Forelimb muscle (tissue), 1 donor: ENCODE data around the gene DPEP3. TPM values are rescaled to one million over a fixed set of nuclear protein-coding genes. Genes with fewer than 3 reads are reported as not detected.

Source experiments
- DNase-seq: peaks from one replicate; pipeline ENCODE4 v3.0.0-alpha.2; 2013; ENCODE audit warnings: low read depth
- polyA plus RNA-seq: library from polyadenylated mRNA; unstranded; fragments of 120-200 nt; gene quantifications from one replicate; pipeline ENCODE4 v1.2.1, GENCODE V29; 2013; ENCODE audit not compliant: insufficient read length

The DPEP3 gene
- polyA plus RNA-seq, 1 donor, result not detected

DNA sequence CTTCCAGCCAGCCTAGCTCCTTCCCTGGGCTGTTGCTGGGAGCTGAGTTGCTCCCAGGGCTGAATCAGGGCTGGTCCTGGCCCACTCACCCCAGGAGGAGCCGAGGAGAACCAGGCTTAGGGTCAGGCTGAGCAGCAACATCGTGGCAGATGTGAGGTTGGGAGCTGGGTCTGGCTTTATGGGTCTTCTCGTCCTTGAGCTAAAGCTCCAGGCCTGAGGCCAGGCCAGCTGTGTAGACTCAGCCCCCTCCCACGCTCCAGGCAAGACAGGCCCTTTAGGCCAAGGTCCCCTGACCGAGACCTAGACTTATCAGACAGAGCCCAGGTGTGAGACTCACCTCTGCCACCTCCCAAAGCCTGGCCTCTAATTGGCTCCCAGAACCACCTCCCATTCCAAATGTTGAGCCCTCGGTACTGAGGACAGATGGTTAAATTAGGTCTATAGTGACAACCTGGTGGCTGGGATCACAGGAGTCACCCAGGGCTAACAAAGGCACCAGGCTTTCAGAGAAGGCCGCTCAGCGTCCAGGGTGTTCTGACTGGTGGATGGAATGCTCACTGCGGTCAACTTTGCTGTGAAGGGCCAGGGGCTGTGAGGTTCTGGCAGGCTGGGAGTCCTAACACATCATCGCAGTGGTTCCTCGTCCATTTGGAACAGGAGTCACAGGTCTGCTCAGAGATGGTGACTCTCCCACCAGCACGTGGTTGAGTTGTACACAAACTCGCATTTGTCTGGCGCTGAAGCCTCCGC is 48.4 kb downstream of the DPEP3 start, which contains the start of gene CTRL:
TSS of gene CTRL (minus strand) at position 151 of the 750 bp plus-strand sequence. CDS start at position 141, 10 bp downstream.
- no peak for DNase-seq

DNA sequence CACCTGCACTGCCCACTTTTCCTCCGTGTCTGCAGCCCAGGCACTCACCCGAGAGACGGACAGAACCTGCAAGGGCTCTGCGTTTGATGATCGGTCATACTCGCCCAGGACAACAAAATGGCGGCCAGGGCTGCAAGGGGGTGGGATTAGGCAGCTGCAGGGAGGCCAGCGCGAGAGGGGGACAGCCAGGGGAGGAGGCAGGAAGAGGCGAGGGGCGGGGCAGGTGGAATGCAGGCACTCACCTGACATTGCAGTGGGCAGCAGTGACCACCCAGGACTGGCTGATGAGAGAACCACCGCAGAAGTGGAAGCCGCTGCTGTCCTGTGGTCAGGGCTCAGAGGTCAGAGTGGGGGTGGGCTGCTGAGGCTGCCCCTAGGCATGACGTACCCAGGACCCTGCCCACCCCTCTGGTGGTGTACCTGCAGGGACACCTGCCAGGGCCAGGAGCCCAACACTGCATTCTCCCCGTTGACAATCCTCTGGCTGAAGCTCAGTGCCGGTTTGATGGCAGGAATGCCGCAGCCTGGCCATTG is 49.6 kb downstream of the DPEP3 start:
- DNase-seq, result no peak

DNA sequence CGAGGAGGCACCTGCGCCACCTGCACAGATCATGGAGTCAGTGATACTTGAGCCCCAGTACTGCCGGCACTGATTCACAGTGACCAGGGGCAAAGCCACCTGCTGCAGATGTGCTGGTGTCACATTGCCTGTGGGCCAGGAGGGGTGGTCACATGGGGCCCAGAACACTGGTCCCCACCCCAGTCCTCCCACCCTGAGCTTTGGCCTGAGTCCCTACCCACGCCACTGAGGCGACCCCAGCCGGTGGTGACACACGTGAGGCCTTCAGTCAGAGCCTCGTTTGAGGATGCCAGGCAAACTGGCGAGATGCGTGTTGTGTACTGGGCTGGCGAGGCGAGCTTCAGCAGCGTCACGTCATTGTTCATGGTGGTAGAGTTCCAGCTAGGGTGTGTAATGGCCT is 50.1 kb downstream of the DPEP3 start:
- no peak for DNase-seq

DNA sequence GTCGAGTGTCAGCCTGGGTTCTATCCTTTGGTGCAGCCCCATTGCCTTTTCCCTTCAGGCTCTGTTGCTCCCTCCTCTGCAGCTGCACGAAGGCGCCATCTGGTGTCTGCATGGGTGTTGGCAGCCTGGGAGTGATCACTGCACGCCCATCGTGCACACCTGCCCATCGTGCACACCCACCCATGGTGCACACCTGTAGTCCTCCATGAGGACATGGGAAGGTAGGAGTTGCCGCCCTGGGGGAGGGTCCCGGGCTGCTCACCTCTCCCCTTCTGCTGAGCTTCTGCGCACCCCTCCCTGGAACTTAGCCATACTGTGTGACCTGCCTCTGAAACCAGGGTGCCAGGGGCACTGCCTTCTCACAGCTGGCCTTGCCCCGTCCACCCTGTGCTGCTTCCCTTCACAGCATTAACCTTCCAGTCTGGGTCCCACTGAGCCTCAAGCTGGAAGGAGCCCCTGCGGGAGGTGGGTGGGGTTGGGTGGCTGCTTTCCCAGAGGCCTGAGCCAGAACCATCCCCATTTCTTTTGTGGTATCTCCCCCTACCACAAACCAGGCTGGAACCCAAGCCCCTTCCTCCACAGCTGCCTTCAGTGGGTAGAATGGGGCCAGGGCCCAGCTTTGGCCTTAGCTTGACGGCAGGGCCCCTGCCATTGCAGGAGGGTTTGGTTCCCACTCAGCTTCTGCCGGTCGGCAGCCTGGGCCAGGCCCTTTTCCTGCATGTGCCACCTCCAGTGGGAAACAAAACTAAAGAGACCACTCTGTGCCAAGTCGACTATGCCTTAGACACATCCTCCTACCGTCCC is 51.5 kb downstream of the DPEP3 start:
- no peak for DNase-seq

DNA sequence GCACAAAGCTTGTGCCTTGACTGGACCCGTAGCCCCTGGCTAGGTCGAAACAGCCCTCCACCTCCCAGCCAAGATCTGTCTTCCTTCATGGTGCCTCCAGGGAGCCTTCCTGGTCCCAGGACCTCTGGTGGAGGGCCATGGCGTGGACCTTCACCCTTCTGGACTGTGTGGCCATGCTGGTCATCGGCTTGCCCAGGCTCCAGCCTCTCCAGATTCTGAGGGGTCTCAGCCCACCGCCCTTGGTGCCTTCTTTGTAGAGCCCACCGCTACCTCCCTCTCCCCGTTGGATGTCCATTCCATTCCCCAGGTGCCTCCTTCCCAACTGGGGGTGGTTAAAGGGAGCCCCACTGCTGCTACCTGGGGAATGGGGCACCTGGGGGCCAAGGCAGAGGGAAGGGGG is 52.2 kb downstream of the DPEP3 start:
- no peak for DNase-seq

DNA sequence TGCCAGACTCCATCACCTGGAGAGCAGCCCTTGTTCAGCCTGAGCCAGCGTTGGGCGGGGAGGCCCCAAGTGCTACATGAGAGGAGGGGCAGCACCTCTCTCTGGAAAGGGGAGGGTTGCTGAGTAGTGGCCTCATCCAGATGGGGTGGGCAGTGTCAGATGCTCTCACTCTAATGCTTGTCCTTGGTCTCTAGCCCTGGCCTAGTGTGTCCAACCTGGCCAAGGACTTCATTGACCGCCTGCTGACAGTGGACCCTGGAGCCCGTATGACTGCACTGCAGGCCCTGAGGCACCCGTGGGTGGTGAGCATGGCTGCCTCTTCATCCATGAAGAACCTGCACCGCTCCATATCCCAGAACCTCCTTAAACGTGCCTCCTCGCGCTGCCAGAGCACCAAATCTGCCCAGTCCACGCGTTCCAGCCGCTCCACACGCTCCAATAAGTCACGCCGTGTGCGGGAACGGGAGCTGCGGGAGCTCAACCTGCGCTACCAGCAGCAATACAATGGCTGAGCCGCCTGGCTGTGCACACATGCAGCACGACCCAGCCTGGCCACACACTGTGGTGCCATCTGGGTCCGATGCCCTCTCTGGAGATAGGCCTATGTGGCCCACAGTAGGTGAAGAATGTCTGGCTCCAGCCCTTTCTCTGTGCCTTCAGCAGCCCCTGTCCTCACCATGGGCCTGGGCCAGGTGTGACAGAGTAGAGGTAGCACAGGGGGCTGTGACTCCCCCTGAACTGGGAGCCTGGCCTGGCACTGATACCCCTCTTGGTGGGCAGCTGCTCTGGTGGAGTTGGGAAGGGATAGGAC is 53.0 kb downstream of the DPEP3 start:
- no peak for DNase-seq

DNA sequence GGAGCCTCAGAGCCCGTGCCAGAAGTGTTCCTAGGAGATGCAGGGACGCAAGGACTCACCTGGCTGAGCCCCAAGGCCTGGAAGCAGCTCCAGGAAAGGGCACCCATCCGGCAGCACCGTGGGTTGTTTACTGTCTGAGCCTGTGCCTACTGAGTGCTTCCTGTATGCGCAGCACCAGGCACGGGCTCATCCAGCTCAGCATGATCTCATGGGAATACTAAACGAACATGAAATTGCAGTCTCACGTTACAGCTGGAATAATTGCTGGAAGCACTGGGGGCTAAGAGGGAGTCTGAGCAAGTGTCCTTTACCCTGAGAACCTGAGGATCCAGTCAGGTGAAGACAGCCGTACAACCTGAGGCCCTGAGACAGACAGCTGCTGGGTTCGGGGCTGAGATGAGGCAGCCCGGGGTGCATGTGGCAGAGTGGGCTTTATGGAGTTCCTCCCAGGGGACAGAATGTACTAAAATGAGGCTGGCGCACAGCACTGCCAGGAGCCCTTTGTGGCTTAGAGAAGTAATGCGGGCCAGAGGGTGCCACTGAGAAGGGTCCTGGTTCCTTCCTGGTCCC is 54.0 kb downstream of the DPEP3 start:
- DNase-seq, result no peak

Other genes with a start within 250 kb of the DPEP3 start
- 23.6 TPM for gene RANBP10, start 173.9 kb downstream of the DPEP3 start, polyA plus RNA-seq
- 1.4 TPM for gene TSNAXIP1, start 173.6 kb downstream of the DPEP3 start, polyA plus RNA-seq
- gene THAP11, start 138.2 kb downstream of the DPEP3 start, polyA plus RNA-seq, result 24.7 TPM
- gene NUTF2, start 133.6 kb downstream of the DPEP3 start, polyA plus RNA-seq, result 120 TPM
- 32.1 TPM for gene CENPT, start 132.8 kb downstream of the DPEP3 start, polyA plus RNA-seq
- 107 TPM for gene EDC4, start 107.4 kb downstream of the DPEP3 start, polyA plus RNA-seq
- 1.1 TPM for gene NRN1L, start 95.6 kb downstream of the DPEP3 start, polyA plus RNA-seq
- gene PSKH1, start 87.2 kb downstream of the DPEP3 start, polyA plus RNA-seq, result 21.0 TPM
- 4.3 TPM for gene CTRL, start 48.6 kb downstream of the DPEP3 start, polyA plus RNA-seq
- gene PSMB10, start 43.6 kb downstream of the DPEP3 start, polyA plus RNA-seq, result 26.0 TPM
- gene LCAT, start 36.4 kb downstream of the DPEP3 start, polyA plus RNA-seq, result 20.3 TPM
- gene SLC12A4, start 11.9 kb downstream of the DPEP3 start, polyA plus RNA-seq, result 40.4 TPM
- 1.5 TPM for gene DPEP2, start 19.0 kb upstream of the DPEP3 start, polyA plus RNA-seq
- not detected for gene DPEP2NB, start 35.4 kb upstream of the DPEP3 start, polyA plus RNA-seq
- 4.8 TPM for gene DDX28, start 42.7 kb upstream of the DPEP3 start, polyA plus RNA-seq
- 10.1 TPM for gene DUS2, start 42.8 kb upstream of the DPEP3 start, polyA plus RNA-seq
- 27.6 TPM for gene NFATC3, start 104.9 kb upstream of the DPEP3 start, polyA plus RNA-seq